Sigmoid colon (tissue), 7 donors: ENCODE measurements around the gene MRPL43. TPM values are rescaled to one million over a fixed set of nuclear protein-coding genes. Genes with fewer than 3 reads are reported as not detected.
"Not testable (repeated sequence)": the region's sequence is repeated elsewhere in the genome, so short reads cannot be mapped to it uniquely, and the experiment has no call there.

ENCODE experiments used
- DNase-seq: peaks from one replicate; pipeline ENCODE4 v3.0.0-alpha.2; 2019
- H3K27ac ChIP-seq, 4 donors: fragments of 200-600 bp; sonication (generic); one replicate each; pipeline ENCODE4 v1.5.1; 2016 to 2019; ENCODE audit warnings: mild to moderate bottlenecking in 1 of 4
- H3K27me3 ChIP-seq, 3 donors: fragments of 200-600 bp; sonication (generic); one replicate each; pipeline ENCODE4 v1.5.1; 2019; ENCODE audit warnings: mild to moderate bottlenecking in 1 of 3
- H3K36me3 ChIP-seq, 4 donors: fragments of 200-600 bp; sonication (generic); one replicate each; pipeline ENCODE4 v1.5.1; 2016 to 2019
- H3K4me1 ChIP-seq, 4 donors: fragments of 200-600 bp; sonication (generic); one replicate each; pipeline ENCODE4 v1.5.1; 2017 to 2019
- H3K4me3 ChIP-seq, 4 donors: fragments of 200-600 bp; sonication (generic); one replicate each; pipeline ENCODE4 v1.5.1; 2017 to 2019; ENCODE audit warnings: mild to moderate bottlenecking in 2 of 4, moderate library complexity in 1 of 4
- H3K9me3 ChIP-seq, 4 donors: fragments of 200-600 bp in 3 of 4; sonication (generic) in 3 of 4; one replicate each; pipeline versions ENCODE4 v1.5.1 to v1.6.1; 2013 to 2019
- EP300 ChIP-seq, 4 donors: sonication (generic); formaldehyde crosslinking; IDR thresholded peaks; one replicate each; pipeline ENCODE4 v1.6.1; 2017; ENCODE audit warnings: antibody characterized with exemption in 4 of 4
- POLR2A ChIP-seq, 2 donors: fragments of 450-650 bp; IDR thresholded peaks; one replicate each; pipeline ENCODE4 v1.6.1; 2016; ENCODE audit warnings: antibody characterized with exemption in 2 of 2, mild to moderate bottlenecking in 2 of 2, moderate library complexity in 2 of 2
- POLR2AphosphoS5 ChIP-seq, 4 donors: sonication (generic); formaldehyde crosslinking; IDR thresholded peaks; one replicate each; pipeline ENCODE4 v1.6.1; 2017; ENCODE audit warnings: antibody characterized with exemption in 4 of 4
- WGBS, 2 donors: extraction: QIAGEN DNeasy Blood & Tissue Kit; methylation state at CpG; one replicate each; pipeline ENCODE4 v1.1.7; 2013; 5-methylcytosine and 5-hydroxymethylcytosine counted together
- intact Hi-C: fragments of 100-400 bp; cut with DNase I; formaldehyde crosslinking; loops from one replicate; pipeline ENCODE4 v1.15.1; 2023
- polyA plus RNA-seq, 3 donors: library from polyadenylated mRNA; stranded (reverse); fragments of 200-250 nt; gene quantifications; one replicate each; pipeline ENCODE4 v1.2.3, GENCODE V29; 2013
- total RNA-seq, 4 donors: library from RNA; depleted of rRNA; stranded (reverse); fragments of >200 nt; gene quantifications; one replicate each; pipeline ENCODE4 v1.1.0, GENCODE V29; 2016
- TF ChIP-seq, protein P1 (sequence below), 4 experiments: fragments of 450-650 bp in 3 of 4; fragments of 200-600 bp in 1 of 4; IDR thresholded peaks; one replicate each; pipeline ENCODE4 v1.5.1; 2016 to 2019; ENCODE audit warnings: antibody characterized with exemption in 4 of 4, mild to moderate bottlenecking in 3 of 4, moderate library complexity in 2 of 4
- donor health status: healthy with polysubstance abuse.
- donor health status: Bipolar disorder and iron deficiency.
- donor health status: healthy.

The MRPL43 gene
- total and polyA plus RNA-seq, 7 donors, result 73.8 to 119 (median 88.4) TPM

DNA sequence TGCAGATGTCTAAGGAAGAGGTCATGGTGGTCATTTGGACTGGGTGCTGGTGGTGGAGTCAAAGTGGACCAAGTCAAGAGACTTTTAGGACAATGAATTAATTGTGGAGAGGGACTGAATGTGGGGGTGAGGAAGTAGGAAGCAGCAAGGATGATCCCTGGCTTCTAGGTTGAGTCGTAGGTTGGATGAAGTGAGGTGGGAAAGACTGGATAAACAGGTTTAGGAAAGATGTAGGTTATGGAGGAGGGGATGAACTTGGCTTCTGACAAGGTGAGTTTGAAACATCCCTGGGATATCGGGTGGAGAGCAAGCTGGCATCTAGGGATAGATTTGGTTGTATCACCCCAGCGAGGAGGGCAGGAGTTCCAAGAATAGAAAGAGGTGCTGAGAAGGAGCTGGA lies 10.4 kb downstream of the MRPL43 start:
- no peak for TF ChIP-seq POLR2AphosphoS5 (IDR thresholded peaks at IDR 0.05)
- TF ChIP-seq POLR2A (IDR thresholded peaks at IDR 0.05), result no peak
- TF ChIP-seq, protein P1, sequence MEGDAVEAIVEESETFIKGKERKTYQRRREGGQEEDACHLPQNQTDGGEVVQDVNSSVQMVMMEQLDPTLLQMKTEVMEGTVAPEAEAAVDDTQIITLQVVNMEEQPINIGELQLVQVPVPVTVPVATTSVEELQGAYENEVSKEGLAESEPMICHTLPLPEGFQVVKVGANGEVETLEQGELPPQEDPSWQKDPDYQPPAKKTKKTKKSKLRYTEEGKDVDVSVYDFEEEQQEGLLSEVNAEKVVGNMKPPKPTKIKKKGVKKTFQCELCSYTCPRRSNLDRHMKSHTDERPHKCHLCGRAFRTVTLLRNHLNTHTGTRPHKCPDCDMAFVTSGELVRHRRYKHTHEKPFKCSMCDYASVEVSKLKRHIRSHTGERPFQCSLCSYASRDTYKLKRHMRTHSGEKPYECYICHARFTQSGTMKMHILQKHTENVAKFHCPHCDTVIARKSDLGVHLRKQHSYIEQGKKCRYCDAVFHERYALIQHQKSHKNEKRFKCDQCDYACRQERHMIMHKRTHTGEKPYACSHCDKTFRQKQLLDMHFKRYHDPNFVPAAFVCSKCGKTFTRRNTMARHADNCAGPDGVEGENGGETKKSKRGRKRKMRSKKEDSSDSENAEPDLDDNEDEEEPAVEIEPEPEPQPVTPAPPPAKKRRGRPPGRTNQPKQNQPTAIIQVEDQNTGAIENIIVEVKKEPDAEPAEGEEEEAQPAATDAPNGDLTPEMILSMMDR (IDR thresholded peaks at IDR 0.05), result no peak
- TF ChIP-seq EP300 (IDR thresholded peaks at IDR 0.05), result no peak
- no peak overlapping the region for H3K27ac ChIP-seq
- no peaks in the 10 kb centered on the region for H3K27me3 ChIP-seq
- H3K4me3 ChIP-seq, result no peak overlapping the region
- peaks cover 5 to 30% (median 8%) of the 10 kb centered on the region in 4 donors for H3K36me3 ChIP-seq
- intact Hi-C loops, result no loop called here
- H3K9me3 ChIP-seq, result no peaks in the 10 kb centered on the region
- 64 to 81% methylated on average over 3 of the region's 3 CpGs for WGBS, 2 donors
- no peaks in the 10 kb centered on the region for H3K4me1 ChIP-seq
- no peak for DNase-seq

DNA sequence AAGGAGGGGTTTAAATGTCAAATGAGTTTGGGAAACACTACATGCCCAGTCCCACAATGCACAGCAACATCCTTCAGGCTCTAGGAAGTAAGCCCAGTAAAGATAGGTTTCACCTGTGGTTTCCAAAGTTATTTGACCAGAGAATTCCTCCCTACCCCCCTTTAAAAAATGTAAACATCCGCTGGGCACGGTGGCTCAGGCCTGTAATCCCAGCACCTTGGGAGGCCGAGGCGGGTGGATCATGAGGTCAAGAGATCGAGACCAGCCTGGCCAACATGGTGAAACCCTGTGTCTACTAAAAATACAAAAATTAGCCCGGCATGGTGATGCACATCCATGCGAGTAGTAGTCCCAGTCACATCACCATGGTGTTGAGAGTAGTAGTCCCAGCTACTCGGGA lies 11.9 kb downstream of the MRPL43 start:
- intact Hi-C loops, H3K4me1 ChIP-seq, H3K27ac ChIP-seq, H3K4me3 ChIP-seq, H3K9me3 ChIP-seq, H3K27me3 ChIP-seq, DNase-seq: not testable (repeated sequence)
- WGBS, 2 donors, result 83 to 87% methylated on average over 8 of the region's 8 CpGs
- H3K36me3 ChIP-seq, result peaks cover 0 to 16% (median 0%) of the 10 kb centered on the region in 4 donors

DNA sequence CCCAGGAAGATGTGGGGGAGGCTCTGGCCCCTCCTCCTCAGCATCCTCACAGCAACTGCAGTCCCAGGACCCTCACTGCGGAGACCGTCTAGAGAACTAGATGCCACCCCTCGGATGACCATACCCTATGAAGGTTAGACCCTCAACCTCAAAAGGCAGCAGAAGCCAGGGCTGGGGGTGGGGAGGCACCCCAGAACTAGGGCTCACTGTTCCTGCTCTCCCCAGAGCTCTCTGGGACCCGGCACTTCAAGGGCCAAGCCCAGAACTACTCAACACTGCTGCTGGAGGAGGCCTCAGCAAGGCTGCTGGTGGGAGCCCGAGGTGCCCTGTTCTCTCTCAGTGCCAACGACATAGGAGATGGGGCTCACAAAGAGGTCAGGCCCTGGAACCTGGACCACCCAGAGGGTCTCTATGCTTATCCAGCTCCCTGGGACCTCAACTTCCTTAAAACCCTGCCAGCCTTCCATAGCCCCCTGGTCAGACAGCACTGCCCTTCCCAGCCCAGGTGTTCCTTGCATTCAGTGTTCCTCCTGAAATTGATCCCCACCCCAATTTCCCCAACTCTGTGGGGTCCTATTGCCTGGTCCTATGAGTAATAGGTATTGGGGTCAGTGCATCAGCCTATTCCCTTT lies 14.3 kb downstream of the MRPL43 start:
- H3K36me3 ChIP-seq, result peaks cover 0 to 1% (median 0%) of the 10 kb centered on the region in 4 donors
- TF ChIP-seq POLR2AphosphoS5 (IDR thresholded peaks at IDR 0.05) (no peak), POLR2A (IDR thresholded peaks at IDR 0.05) (no peak), EP300 (IDR thresholded peaks at IDR 0.05) (no peak)
- TF ChIP-seq, protein P1 (IDR thresholded peaks at IDR 0.05), result no peak
- H3K9me3 ChIP-seq, result no peaks in the 10 kb centered on the region
- H3K4me3 ChIP-seq, result no peak overlapping the region
- intact Hi-C loops, result no loop called here
- no peak overlapping the region for H3K27ac ChIP-seq
- H3K4me1 ChIP-seq, result peaks cover 0 to 18% (median 17%) of the 10 kb centered on the region in 4 donors
- peaks cover 0 to 10% (median 0%) of the 10 kb centered on the region in 3 donors for H3K27me3 ChIP-seq
- peak; percentile 42 for DNase-seq
- 93% methylated on average over 6 of the region's 6 CpGs for WGBS, 2 donors

DNA sequence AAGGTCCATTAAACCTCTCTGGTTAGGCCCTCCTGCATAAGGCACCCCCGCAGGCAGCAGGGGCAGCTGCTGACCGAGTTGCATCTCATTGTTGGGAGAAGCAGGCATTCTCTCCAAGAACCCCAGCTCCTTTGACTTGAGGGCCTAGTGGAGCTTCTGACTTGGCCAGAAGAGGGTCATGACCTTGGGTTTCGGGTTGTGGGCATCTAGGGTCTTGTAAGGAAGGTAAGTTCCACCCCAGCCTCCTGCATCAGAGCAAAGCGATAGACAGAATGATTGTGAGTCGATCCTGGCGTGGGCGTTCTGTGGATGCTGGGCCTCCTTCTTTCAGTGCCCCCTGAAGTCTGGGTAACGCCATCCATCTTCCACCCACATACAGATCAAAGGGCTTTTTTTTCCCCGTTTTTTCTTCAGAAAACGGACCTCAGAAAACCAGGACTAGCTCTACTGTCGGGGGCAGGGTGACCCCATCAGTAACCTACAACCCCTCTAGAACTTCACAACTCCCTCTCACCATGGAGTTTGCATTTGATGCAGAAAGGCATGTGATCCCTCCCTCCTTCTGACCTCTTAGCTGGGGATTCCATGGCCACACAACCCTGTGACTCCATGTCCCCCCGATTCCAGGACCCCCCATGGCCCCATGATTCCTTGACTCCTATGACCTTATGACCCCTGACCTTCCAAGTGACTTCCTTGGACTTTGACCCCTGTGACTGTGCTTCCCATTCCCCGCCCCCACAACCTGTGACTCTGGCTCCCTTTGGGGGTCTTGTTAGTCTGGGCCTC lies 15.0 kb downstream of the MRPL43 start:
- DNase-seq, result peak; percentile 43
- no peak overlapping the region for H3K4me3 ChIP-seq
- intact Hi-C loops, result no loop called here
- peaks cover 0 to 10% (median 0%) of the 10 kb centered on the region in 3 donors for H3K27me3 ChIP-seq
- peaks cover 0 to 18% (median 17%) of the 10 kb centered on the region in 4 donors for H3K4me1 ChIP-seq
- no peak overlapping the region for H3K27ac ChIP-seq
- WGBS, 2 donors, result 79 to 83% methylated on average over 13 of the region's 13 CpGs
- H3K9me3 ChIP-seq, result no peaks in the 10 kb centered on the region
- TF ChIP-seq EP300 (IDR thresholded peaks at IDR 0.05) (no peak), POLR2AphosphoS5 (IDR thresholded peaks at IDR 0.05) (no peak), POLR2A (IDR thresholded peaks at IDR 0.05) (no peak)
- TF ChIP-seq, protein P1 (IDR thresholded peaks at IDR 0.05), result no peak
- no peaks in the 10 kb centered on the region for H3K36me3 ChIP-seq
